DOHH2 (cell line): ENCODE results near the gene ZBTB7A.

Source experiments
- EZH2phosphoT487 ChIP-seq: fragments of 200-600 bp; sonication (generic); IDR thresholded peaks from 2 replicates; pipeline ENCODE4 v1.6.1; 2017; ENCODE audit warnings: borderline replicate concordance, mild to moderate bottlenecking, antibody characterized with exemption, low read length, moderate library complexity, mixed read lengths
- TF ChIP-seq, protein P1 (sequence below): fragments of 200-600 bp; sonication (generic); IDR thresholded peaks from one replicate; pipeline ENCODE4 v1.5.1; 2014; ENCODE audit warnings: antibody characterized with exemption, mild to moderate bottlenecking, low read depth, low read length; ENCODE audit not compliant: poor library complexity, severe bottlenecking

DNA sequence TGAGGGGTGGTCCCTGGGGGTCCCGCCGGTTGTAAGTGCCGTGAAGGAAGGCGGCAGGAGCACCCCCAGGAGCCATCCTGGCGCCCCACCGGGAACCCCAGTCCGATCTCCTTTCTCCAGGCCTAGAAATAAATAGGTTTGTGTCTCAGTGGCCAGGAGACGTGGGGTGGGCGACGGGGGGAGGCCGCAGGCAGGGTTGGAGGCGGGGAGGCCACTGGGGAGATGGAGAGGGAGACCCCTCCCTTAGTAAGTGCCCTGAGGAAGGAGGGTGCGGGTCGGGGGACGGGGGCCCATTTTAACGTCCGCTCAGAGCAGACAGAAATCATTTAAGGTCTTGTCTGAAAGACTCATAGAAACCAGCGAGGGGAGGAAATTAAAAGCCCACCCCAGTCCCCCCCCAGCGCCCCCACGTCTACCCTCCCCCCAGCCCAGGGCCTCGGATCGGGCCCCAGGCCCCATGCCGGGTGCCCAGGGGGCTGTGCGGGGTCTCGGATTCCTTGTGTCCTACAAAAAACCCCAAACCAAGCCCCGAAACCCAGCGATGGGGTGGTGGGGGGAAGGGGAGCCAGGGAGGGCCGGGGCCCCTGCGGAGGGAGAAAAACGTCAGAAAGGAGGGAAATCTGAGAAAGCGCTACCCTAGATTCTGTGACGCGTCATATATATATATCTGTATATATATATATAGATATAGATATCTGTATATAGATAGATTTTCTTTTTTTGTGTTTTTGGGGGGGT, 19.6 kb downstream of the ZBTB7A start:
- TF ChIP-seq, protein P1, sequence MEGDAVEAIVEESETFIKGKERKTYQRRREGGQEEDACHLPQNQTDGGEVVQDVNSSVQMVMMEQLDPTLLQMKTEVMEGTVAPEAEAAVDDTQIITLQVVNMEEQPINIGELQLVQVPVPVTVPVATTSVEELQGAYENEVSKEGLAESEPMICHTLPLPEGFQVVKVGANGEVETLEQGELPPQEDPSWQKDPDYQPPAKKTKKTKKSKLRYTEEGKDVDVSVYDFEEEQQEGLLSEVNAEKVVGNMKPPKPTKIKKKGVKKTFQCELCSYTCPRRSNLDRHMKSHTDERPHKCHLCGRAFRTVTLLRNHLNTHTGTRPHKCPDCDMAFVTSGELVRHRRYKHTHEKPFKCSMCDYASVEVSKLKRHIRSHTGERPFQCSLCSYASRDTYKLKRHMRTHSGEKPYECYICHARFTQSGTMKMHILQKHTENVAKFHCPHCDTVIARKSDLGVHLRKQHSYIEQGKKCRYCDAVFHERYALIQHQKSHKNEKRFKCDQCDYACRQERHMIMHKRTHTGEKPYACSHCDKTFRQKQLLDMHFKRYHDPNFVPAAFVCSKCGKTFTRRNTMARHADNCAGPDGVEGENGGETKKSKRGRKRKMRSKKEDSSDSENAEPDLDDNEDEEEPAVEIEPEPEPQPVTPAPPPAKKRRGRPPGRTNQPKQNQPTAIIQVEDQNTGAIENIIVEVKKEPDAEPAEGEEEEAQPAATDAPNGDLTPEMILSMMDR, result no peak
- no peak for TF ChIP-seq EZH2phosphoT487
